Naive thymus-derived CD4-positive, alpha-beta T cell (primary cell): ENCODE measurements around the gene LRRC36. TPM values are rescaled to one million over a fixed set of nuclear protein-coding genes. Genes with fewer than 3 reads are reported as not detected.

Experiments
- ATAC-seq: fragments of 150-1000 bp; cut with Tn5 transposase; 2 replicates; pipeline ENCODE4 v1.10.0; 2021; ENCODE audit warnings: mild to moderate bottlenecking, moderate library complexity
- CTCF ChIA-PET: fragments of 350-600 bp; sonication (Branson Sonifier 250); formaldehyde crosslinking; loops from one replicate; lab custom pipeline; 2021; ENCODE audit warnings: antibody characterized with exemption; lab: Charles Lee
- POLR2A ChIA-PET: fragments of 350-600 bp; sonication (Branson Sonifier 250); formaldehyde crosslinking; loops from one replicate; lab custom pipeline; 2021; ENCODE audit warnings: antibody characterized with exemption, inconsistent platforms; lab: Charles Lee
- DNase-seq, 9 donors: peaks; one replicate each; pipeline versions ENCODE4 v3.0.0 to v3.0.0-alpha.2; 2020 to 2022; ENCODE audit warnings: mixed read lengths in 1 of 9
- H3K27ac ChIP-seq: one replicate; pipeline ENCODE4 v1.7.0; 2013; ENCODE audit warnings: mild to moderate bottlenecking, low read depth, low read length, moderate library complexity
- H3K27me3 ChIP-seq, 2 donors: one replicate each; pipeline ENCODE4 v1.7.0; 2013; ENCODE audit warnings: low read length in 2 of 2, mild to moderate bottlenecking in 2 of 2, moderate library complexity in 2 of 2; ENCODE audit not compliant: control insufficient read depth in 2 of 2, insufficient read depth in 2 of 2
- H3K36me3 ChIP-seq, 3 experiments: 1 replicate in 2 of 3; 2 replicates in 1 of 3; pipeline ENCODE4 v1.7.0; 2013; ENCODE audit warnings: low read length in 3 of 3, mild to moderate bottlenecking in 3 of 3, moderate library complexity in 1 of 3; ENCODE audit not compliant: insufficient read depth in 3 of 3, control insufficient read depth in 2 of 3
- H3K4me1 ChIP-seq, 2 donors: one replicate each; pipeline ENCODE4 v1.7.0; 2013; ENCODE audit warnings: low read length in 2 of 2, mild to moderate bottlenecking in 2 of 2, moderate library complexity in 1 of 2; ENCODE audit not compliant: control insufficient read depth in 2 of 2, insufficient read depth in 2 of 2
- H3K4me3 ChIP-seq: 2 replicates; pipeline ENCODE4 v1.7.0; 2013; ENCODE audit warnings: mild to moderate bottlenecking, low read length
- H3K9me3 ChIP-seq, 3 experiments: 1 replicate in 2 of 3; 2 replicates in 1 of 3; pipeline ENCODE4 v1.7.0; 2013; ENCODE audit warnings: low read length in 3 of 3; ENCODE audit not compliant: control insufficient read depth in 2 of 3
- H3K27ac Mint-ChIP-seq, 9 donors: one replicate each; pipeline ENCODE4 v1.8.0; 2020 to 2022; ENCODE audit warnings: mixed read lengths in 9 of 9, mild to moderate bottlenecking in 8 of 9, moderate library complexity in 5 of 9, inconsistent platforms in 2 of 9
- H3K27me3 Mint-ChIP-seq, 5 donors: one replicate each; pipeline ENCODE4 v1.8.0; 2021 to 2022; ENCODE audit warnings: mixed read lengths in 5 of 5, mild to moderate bottlenecking in 1 of 5
- H3K36me3 Mint-ChIP-seq, 5 donors: one replicate each; pipeline ENCODE4 v1.8.0; 2020 to 2022; ENCODE audit warnings: mixed read lengths in 5 of 5, mild to moderate bottlenecking in 3 of 5, inconsistent platforms in 1 of 5
- H3K4me1 Mint-ChIP-seq, 7 donors: one replicate each; pipeline ENCODE4 v1.8.0; 2020 to 2022; ENCODE audit warnings: mixed read lengths in 7 of 7, mild to moderate bottlenecking in 3 of 7, inconsistent platforms in 1 of 7
- H3K4me3 Mint-ChIP-seq, 10 donors: one replicate each; pipeline ENCODE4 v1.8.0; 2020 to 2022; ENCODE audit warnings: mild to moderate bottlenecking in 10 of 10, mixed read lengths in 10 of 10, moderate library complexity in 6 of 10, inconsistent platforms in 2 of 10
- H3K9me3 Mint-ChIP-seq, 11 donors: one replicate each; pipeline ENCODE4 v1.8.0; 2020 to 2022; ENCODE audit warnings: mixed read lengths in 11 of 11, mild to moderate bottlenecking in 4 of 11, inconsistent platforms in 1 of 11, moderate library complexity in 1 of 11
- intact Hi-C, 2 donors: fragments of 100-400 bp; cut with micrococcal nuclease; formaldehyde crosslinking; loops; one replicate each; pipeline ENCODE4 v1.15.1; 2023
- polyA plus RNA-seq, 2 donors: library from polyadenylated mRNA; unstranded; fragments of 300-500 nt; fragmentation: Illumina TruSeq; gene quantifications; one replicate each; pipeline ENCODE4 v1.2.3, GENCODE V29; 2021
- total RNA-seq, 6 experiments: library from RNA in 5 of 6; stranded (reverse) in 5 of 6; gene quantifications; 1 replicate in 5 of 6; 2 replicates in 1 of 6; pipeline ENCODE4 v1.2.3 and lab custom pipeline; 2021 to 2026

LRRC36 gene, protein sequence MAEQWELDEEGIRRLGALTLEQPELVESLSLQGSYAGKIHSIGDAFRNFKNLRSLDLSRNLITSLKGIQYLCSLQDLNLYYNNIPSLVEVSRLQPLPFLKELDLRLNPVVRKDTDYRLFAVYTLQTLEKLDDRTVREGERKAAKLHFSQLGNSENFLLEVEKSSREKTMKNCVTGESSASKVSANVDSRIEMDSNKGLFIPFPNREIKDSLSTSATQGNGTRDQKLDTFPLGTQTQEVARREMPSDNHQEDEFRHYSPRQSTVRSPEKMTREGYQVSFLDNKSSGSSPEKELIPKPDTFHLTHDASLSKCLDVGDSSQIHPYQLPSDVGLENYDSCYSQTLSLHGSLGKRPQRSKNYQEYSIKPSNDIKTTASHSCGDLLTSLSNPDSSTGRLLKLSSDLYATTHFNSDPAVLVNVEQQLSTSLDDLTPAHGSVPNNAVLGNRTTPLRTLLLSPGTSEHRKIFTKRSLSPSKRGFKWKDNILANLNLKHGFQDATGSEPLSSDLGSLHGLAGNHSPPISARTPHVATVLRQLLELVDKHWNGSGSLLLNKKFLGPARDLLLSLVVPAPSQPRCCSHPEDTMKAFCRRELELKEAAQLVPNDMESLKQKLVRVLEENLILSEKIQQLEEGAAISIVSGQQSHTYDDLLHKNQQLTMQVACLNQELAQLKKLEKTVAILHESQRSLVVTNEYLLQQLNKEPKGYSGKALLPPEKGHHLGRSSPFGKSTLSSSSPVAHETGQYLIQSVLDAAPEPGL
- total RNA-seq (under 1 TPM in 2 of 5 experiments, not detected in 3; 0.50 to 0.56 TPM), polyA plus RNA-seq (not detected), total RNA-seq (lab: John Stamatoyannopoulos, UW) (not detected)

DNA sequence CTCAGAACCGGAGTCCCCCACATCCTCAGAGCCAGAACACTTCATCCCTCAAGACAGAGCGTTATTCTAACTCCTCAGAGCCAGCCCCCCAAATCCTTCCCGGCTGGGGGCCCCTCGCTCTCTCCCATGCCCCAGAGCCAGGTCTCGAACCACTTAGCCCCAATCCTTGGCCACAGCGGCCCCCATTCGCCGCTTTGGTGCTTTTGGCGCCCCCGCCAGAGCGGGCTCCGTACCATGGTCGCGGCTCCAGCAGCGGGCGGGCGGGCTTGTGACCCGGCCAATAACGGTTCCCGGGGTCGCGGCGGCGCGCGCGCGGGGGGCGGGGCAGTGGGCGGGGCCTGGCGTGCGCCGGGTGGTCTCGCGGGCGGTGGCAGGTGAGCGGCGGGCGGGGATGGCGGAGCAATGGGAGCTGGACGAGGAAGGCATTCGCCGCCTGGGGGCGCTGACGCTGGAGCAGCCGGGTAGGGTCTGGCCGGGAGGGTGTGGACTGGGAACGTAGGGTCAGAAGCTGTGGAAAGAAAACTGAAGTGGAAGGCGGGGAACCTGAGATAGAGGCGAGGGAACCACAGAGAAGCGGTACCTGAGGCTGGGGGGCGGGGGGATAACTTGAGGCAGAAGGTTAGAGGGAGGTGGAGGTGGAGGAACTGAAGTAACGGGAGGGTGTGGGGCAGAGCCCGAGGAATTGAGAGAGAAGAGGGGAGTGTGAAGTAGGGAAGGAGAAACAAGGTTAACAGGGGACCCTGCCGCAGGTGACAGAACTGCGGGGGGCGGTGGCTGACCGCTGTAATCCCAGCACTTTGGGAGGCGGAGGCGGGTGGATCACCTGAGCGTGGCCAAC, at the start of gene LRRC36, which contains the start of gene KCTD19:
Gene LRRC36 (plus strand): TSS at position 344 of the 838 bp plus-strand sequence. CDS start 48 bp downstream, at position 392.
Gene KCTD19 (minus strand): TSS at position 270 of the 838 bp plus-strand sequence. CDS start 34 bp downstream, at position 236.
- POLR2A ChIA-PET = no interaction called here

DNA sequence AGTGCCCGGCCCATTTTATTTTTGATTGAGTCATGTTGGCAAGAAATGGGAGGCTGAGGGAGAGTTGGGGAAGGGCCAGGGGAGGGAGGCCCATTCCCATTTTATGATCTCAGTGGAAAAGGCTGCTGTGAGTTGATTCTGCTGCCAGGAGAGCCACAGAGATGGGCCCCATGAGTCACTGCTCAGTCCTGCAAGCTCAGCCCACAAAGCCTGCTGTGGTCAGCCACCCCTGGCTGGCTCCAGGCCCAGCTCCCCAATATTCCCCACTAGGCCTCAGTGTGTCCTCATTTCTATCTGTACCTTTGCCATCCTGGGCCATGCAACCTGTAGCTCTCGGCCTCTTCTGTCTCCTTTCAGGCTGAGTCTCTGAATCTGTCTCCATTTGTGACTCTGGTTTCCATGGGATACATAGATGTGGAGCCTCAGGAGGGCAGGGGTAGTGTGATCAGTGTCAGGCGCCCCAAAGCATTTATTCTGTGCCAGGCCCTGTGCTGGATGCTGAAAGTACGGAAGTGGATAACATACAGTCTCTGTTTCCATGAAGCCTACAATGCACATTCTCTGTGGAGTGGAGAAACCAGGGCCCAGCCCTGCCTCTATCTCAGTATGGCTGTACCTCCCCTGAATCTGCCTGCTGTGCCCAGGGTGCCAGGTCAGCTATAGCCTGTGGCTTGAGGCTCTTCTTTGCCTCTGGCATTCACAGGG, 49.2 kb upstream of the LRRC36 start:
- Mint-ChIP-seq H3K4me1 (peaks cover 6 to 26% (median 18%) of the 10 kb centered on the region in 7 donors), H3K27ac (peak overlapping the region in 6 of 9 donors; percentile 48 to 83 (median 64)), H3K9me3 (no peaks in the 10 kb centered on the region), H3K36me3 (peaks cover 0 to 8% (median 6%) of the 10 kb centered on the region in 5 donors), H3K4me3 (peak overlapping the region in 8 of 10 donors; percentile 18 to 88 (median 66)), H3K27me3 (no peaks in the 10 kb centered on the region)
- Histone ChIP-seq H3K4me3 (no peak overlapping the region), H3K27me3 (no peaks in the 10 kb centered on the region), H3K27ac (peak overlapping the region; percentile 72), H3K9me3 (no peaks in the 10 kb centered on the region), H3K4me1 (peaks cover 9 to 27% of the 10 kb centered on the region in 2 donors), H3K36me3 (peaks cover 0 to 11% (median 0%) of the 10 kb centered on the region in 3 experiments)
- no peak for DNase-seq
- POLR2A ChIA-PET = no interaction called here
- no peak for ATAC-seq
- intact Hi-C loops = loop anchor here in 1 of 2 donors (5.0 to 10.0 kb wide), 4 partner anchors 120 to 330 kb away; partner anchors contain the start of gene ZDHHC1
- CTCF ChIA-PET = interaction anchor here (0.6 kb wide), 1 partner anchor 10 kb away, joined by 7 read pairs; no protein-coding TSS in a partner anchor

More for the DNA sequence above, at the start of gene LRRC36, which contains the start of gene KCTD19:
- Histone ChIP-seq H3K36me3 (no peaks in the 10 kb centered on the region), H3K4me3 (peak within 1 kb of the TSS; percentile 61), H3K4me1 (peaks cover 6 to 11% of the 10 kb centered on the region in 2 donors), H3K9me3 (no peaks in the 10 kb centered on the region), H3K27me3 (no peaks in the 10 kb centered on the region), H3K27ac (no peak within 1 kb of the TSS)
- DNase-seq = peak; percentile 5 to 73 (median 17)
- Mint-ChIP-seq H3K4me1 (peaks cover 7 to 17% (median 11%) of the 10 kb centered on the region in 7 donors), H3K27me3 (peaks cover 32 to 57% (median 42%) of the 10 kb centered on the region in 5 donors), H3K9me3 (peaks cover 0 to 4% (median 0%) of the 10 kb centered on the region in 11 donors), H3K4me3 (peak within 1 kb of the TSS; percentile 77 to 94 (median 84)), H3K36me3 (peaks cover 0 to 2% (median 0%) of the 10 kb centered on the region in 5 donors), H3K27ac (peak within 1 kb of the TSS in 4 of 9 donors; percentile 47 to 78 (median 67))
- CTCF ChIA-PET = interaction anchor here (0.8 kb wide), 1 partner anchor 31 kb away, joined by 3 read pairs; no protein-coding TSS in a partner anchor
- ATAC-seq = peak; percentile 68
- intact Hi-C loops = no loop called here

DNA sequence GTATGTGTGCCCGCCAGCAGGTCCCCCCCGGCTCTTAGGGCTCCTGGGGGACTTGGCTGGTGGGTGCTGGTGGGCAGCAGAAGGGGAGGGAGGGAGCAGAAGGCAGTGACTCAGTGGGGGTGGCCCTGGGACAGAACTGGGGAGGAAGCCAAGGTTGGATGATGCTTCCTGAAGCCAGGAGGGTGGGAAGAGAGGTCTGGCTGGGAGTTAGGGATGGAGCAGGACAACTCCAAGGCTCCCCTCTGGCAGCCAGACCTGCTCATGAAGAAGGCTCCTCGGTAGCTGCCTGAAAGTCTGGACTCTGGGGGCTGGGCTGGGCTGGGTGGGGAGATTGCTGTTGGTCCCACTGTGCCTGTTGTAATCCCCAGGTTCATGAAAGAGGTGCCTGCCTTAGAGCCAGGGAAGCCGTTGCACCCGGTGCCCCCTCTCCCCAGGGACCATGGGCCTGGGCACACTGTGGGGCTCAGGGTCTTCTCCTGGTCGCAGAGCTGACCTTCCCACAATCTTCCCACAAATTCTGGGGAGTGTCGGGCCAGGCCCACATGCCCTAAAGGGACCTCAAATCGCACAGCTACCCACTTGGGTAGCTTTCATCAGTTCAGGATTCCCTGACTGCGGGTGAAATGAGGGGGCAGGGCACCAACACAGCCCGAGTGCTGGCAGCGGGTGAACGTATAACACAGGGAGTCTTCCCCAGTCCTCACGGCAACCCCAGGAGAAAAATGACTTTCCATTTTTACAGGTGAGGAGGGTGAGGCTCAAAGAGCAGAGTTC, 48.4 kb upstream of the LRRC36 start:
- H3K27ac ChIP-seq = peak overlapping the region; percentile 72
- intact Hi-C loops = loop anchor here (2.0 to 10.0 kb wide), 9 partner anchors 31 to 331 kb away; partner anchors contain the start of genes ATP6V0D1 (in 1 of the 2), FHOD1 (in 1 of the 2), TMEM208 (in 1 of the 2) and ZDHHC1 (in 1 of the 2)
- H3K27me3 ChIP-seq = no peaks in the 10 kb centered on the region
- no peaks in the 10 kb centered on the region for H3K9me3 ChIP-seq
- H3K27me3 Mint-ChIP-seq = no peaks in the 10 kb centered on the region
- peaks cover 0 to 8% (median 6%) of the 10 kb centered on the region in 5 donors for H3K36me3 Mint-ChIP-seq
- CTCF ChIA-PET = no interaction called here
- peak overlapping the region; percentile 70 for H3K4me3 ChIP-seq
- peaks cover 0 to 11% (median 0%) of the 10 kb centered on the region in 3 experiments for H3K36me3 ChIP-seq
- H3K4me1 ChIP-seq = peaks cover 9 to 27% of the 10 kb centered on the region in 2 donors
- H3K9me3 Mint-ChIP-seq = no peaks in the 10 kb centered on the region
- H3K4me1 Mint-ChIP-seq = peaks cover 6 to 26% (median 18%) of the 10 kb centered on the region in 7 donors
- H3K27ac Mint-ChIP-seq = peak overlapping the region; percentile 62 to 93 (median 78)
- H3K4me3 Mint-ChIP-seq = peak overlapping the region; percentile 74 to 90 (median 83)
- ATAC-seq = no peak
- DNase-seq = peak in 1 of 9 donors; percentile 19
- POLR2A ChIA-PET = interaction anchor here (0.6 kb wide), 1 partner anchor 10 kb away, joined by 3 read pairs; no protein-coding TSS in a partner anchor

DNA sequence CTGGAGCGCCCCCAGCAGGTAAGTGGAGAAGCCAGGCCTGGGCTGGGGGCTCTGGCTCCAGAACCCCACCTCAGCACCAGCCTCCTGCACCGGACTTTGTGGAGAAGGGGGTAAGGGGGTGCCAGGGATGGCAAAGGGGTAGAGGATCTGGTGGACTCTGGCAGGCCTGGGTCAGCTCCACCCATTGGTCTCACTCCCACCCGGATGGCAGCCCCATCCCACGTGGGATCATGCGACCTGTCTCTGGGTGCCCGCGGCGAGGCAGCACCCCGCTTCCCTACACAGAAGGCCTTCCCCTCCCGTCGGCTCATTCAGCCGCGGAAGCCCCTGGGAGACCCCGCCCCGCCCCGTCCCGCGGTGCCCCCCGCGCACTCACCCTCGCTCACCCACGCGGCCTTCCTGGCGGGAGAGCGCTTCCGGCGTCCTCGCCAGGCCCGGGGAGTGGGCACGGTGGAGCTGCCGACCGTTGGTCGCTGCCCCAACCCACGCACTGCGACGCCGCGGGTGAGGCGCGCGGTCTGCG, 47.8 kb upstream of the LRRC36 start:
- H3K4me1 Mint-ChIP-seq = peaks cover 6 to 26% (median 19%) of the 10 kb centered on the region in 7 donors
- POLR2A ChIA-PET = interaction anchor here (0.6 kb wide), 1 partner anchor 11 kb away, joined by 3 read pairs; no protein-coding TSS in a partner anchor
- ATAC-seq = peak; percentile 55
- peaks cover 9 to 27% of the 10 kb centered on the region in 2 donors for H3K4me1 ChIP-seq
- H3K36me3 ChIP-seq = peaks cover 0 to 13% (median 0%) of the 10 kb centered on the region in 3 experiments
- H3K27ac ChIP-seq = peak overlapping the region; percentile 72
- DNase-seq = peak in 8 of 9 donors; percentile 29 to 86 (median 42)
- peak overlapping the region; percentile 74 to 90 (median 83) for H3K4me3 Mint-ChIP-seq
- H3K36me3 Mint-ChIP-seq = peaks cover 0 to 10% (median 7%) of the 10 kb centered on the region in 5 donors
- H3K9me3 Mint-ChIP-seq = no peaks in the 10 kb centered on the region
- no peaks in the 10 kb centered on the region for H3K27me3 ChIP-seq
- peak overlapping the region; percentile 70 for H3K4me3 ChIP-seq
- H3K27ac Mint-ChIP-seq = peak overlapping the region; percentile 62 to 93 (median 78)
- no peaks in the 10 kb centered on the region for H3K9me3 ChIP-seq
- H3K27me3 Mint-ChIP-seq = no peaks in the 10 kb centered on the region
- intact Hi-C loops = loop anchor here (1.0 to 10.0 kb wide), 10 partner anchors 32 to 332 kb away; partner anchors contain the start of genes TMEM208 (in 2 of the 2), ATP6V0D1 (in 1 of the 2), FHOD1 (in 1 of the 2) and ZDHHC1 (in 1 of the 2)
- CTCF ChIA-PET = no interaction called here
